Measurements from ENCODE around the gene ADCYAP1R1.

Gene ADCYAP1R1

DNA sequence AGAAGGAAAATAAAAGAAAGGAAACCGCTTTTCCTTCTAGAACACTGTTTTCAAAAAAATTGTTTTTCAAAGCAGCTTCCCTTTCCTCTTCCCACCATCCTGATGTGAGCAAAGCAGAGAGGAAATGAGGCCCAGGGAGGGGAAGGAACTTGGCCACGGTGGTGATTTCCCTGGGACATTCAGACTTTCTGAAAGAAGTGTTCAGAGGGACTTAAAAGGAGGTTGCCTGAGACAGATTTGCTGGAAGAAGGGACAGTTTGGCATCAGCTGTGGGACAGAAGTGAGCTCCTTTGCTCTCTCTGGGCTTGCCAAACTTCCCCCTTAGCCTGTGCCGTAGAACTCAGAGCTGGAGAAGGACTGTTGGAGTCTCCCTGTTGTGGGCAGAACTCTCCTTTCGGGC is 30.3 kb downstream of the ADCYAP1R1 start:
- H3K9ac ChIP-seq (ENCODE audit: low read depth, low read length), result no peak overlapping the region
- no peaks in the 10 kb centered on the region for H3K9me3 ChIP-seq (ENCODE audit: insufficient read depth, low read length, severe bottlenecking)
- DNase-seq, result no peak
- H3K4me3 ChIP-seq (ENCODE audit: low read depth in 1 of 2, low read length in 2 of 2), result no peak overlapping the region
- H2AFZ ChIP-seq (ENCODE audit: low read depth, low read length), result no peak overlapping the region
- H4K20me1 ChIP-seq (ENCODE audit: insufficient read depth, low read length), result no peaks in the 10 kb centered on the region; the same call in 1 of the 2 replicates
- TF ChIP-seq EZH2 (IDR thresholded peaks at IDR 0.05; ENCODE audit: borderline replicate concordance, low read depth, low read length, severe bottlenecking), result no peak
- TF ChIP-seq, protein P1, sequence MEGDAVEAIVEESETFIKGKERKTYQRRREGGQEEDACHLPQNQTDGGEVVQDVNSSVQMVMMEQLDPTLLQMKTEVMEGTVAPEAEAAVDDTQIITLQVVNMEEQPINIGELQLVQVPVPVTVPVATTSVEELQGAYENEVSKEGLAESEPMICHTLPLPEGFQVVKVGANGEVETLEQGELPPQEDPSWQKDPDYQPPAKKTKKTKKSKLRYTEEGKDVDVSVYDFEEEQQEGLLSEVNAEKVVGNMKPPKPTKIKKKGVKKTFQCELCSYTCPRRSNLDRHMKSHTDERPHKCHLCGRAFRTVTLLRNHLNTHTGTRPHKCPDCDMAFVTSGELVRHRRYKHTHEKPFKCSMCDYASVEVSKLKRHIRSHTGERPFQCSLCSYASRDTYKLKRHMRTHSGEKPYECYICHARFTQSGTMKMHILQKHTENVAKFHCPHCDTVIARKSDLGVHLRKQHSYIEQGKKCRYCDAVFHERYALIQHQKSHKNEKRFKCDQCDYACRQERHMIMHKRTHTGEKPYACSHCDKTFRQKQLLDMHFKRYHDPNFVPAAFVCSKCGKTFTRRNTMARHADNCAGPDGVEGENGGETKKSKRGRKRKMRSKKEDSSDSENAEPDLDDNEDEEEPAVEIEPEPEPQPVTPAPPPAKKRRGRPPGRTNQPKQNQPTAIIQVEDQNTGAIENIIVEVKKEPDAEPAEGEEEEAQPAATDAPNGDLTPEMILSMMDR (IDR thresholded peaks at IDR 0.05; ENCODE audit: borderline replicate concordance, extremely low read depth, low read length, poor library complexity, severe bottlenecking), result no peak
- no peak for ATAC-seq (ENCODE audit: insufficient read depth, low read depth)
- H3K27ac ChIP-seq (ENCODE audit: low read length), result no peak overlapping the region
- no peaks in the 10 kb centered on the region for H3K79me2 ChIP-seq (ENCODE audit: insufficient read depth, low read length)
- no peak overlapping the region for H3K4me2 ChIP-seq (ENCODE audit: insufficient read depth, low read length)
- no peaks in the 10 kb centered on the region for H3K4me1 ChIP-seq (ENCODE audit: insufficient read depth, low read length)
- peaks cover 19% of the 10 kb centered on the region for H3K27me3 ChIP-seq (ENCODE audit: insufficient read depth, low read length, poor library complexity)
- H3K36me3 ChIP-seq (ENCODE audit: insufficient read depth, low read length), result no peaks in the 10 kb centered on the region

DNA sequence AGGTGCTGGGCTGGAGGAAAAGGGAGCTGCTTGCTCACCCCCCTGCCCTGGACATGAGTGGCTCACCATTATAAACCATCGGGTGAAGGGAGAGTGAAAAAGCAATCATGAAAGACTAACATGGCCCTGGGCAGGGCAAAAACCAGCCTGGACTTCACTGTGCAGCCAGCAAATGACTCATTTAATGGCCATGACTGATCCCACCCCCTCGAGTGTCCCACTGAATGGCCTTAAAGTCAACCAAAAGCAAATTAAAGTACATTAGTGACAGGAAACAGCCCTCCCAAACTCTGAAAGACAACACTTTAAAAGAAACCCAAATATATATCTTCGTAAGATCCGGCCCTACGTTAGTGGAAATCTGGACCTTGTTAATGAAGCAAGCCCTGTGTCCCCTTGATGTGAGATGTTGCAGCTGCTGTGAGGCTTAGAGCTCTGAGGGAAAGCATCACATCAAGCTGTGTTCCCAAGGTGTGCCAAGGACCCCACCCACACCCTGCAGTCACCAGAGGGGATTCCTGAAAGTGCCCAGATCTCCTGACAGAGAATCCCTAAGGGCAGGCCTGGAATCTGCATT is 31.2 kb downstream of the ADCYAP1R1 start:
- Histone ChIP-seq H3K9ac (ENCODE audit: low read depth, low read length) (no peak overlapping the region), H3K27ac (ENCODE audit: low read length) (no peak overlapping the region), H3K36me3 (ENCODE audit: insufficient read depth, low read length) (no peaks in the 10 kb centered on the region), H2AFZ (ENCODE audit: low read depth, low read length) (no peak overlapping the region), H3K4me1 (ENCODE audit: insufficient read depth, low read length) (no peaks in the 10 kb centered on the region), H3K4me2 (ENCODE audit: insufficient read depth, low read length) (no peak overlapping the region), H3K4me3 (ENCODE audit: low read depth in 1 of 2, low read length in 2 of 2) (no peak overlapping the region), H3K79me2 (ENCODE audit: insufficient read depth, low read length) (no peaks in the 10 kb centered on the region), H3K9me3 (ENCODE audit: insufficient read depth, low read length, severe bottlenecking) (no peaks in the 10 kb centered on the region), H4K20me1 (ENCODE audit: insufficient read depth, low read length) (no peaks in the 10 kb centered on the region), H3K27me3 (ENCODE audit: insufficient read depth, low read length, poor library complexity) (peaks cover 19% of the 10 kb centered on the region)
- no peak for DNase-seq
- TF ChIP-seq, protein P1 (IDR thresholded peaks at IDR 0.05; ENCODE audit: borderline replicate concordance, extremely low read depth, low read length, poor library complexity, severe bottlenecking), result no peak
- TF ChIP-seq EZH2 (IDR thresholded peaks at IDR 0.05; ENCODE audit: borderline replicate concordance, low read depth, low read length, severe bottlenecking), result no peak
- no peak for ATAC-seq (ENCODE audit: insufficient read depth, low read depth)

DNA sequence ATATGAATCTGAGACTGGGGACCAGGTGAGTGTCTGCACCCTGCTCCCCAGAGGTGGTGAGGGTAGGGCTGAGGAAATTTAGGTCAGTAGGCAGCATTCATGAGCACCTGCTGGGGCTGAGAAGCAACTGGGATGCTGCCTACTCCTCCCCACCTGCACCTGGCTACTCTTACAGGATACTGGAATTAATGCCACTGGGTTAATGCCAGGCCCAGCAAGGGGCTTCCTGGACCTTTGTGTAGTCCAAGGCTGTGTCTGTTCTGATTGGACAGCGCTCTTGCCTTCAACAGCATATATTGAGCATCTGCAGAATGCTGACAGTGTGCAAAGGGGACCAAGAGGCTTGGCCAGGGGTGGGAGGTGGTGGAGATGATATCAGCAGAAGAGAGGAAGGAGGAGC is 32.1 kb downstream of the ADCYAP1R1 start:
- H2AFZ ChIP-seq (ENCODE audit: low read depth, low read length), result no peak overlapping the region
- no peak for ATAC-seq (ENCODE audit: insufficient read depth, low read depth)
- H3K27ac ChIP-seq (ENCODE audit: low read length), result no peak overlapping the region
- DNase-seq, result no peak
- no peaks in the 10 kb centered on the region for H3K9me3 ChIP-seq (ENCODE audit: insufficient read depth, low read length, severe bottlenecking)
- no peak overlapping the region for H3K4me2 ChIP-seq (ENCODE audit: insufficient read depth, low read length)
- no peaks in the 10 kb centered on the region for H3K36me3 ChIP-seq (ENCODE audit: insufficient read depth, low read length)
- H4K20me1 ChIP-seq (ENCODE audit: insufficient read depth, low read length), result no peaks in the 10 kb centered on the region
- no peak overlapping the region for H3K9ac ChIP-seq (ENCODE audit: low read depth, low read length)
- peaks cover 14% of the 10 kb centered on the region for H3K27me3 ChIP-seq (ENCODE audit: insufficient read depth, low read length, poor library complexity)
- TF ChIP-seq, protein P1 (IDR thresholded peaks at IDR 0.05; ENCODE audit: borderline replicate concordance, extremely low read depth, low read length, poor library complexity, severe bottlenecking), result no peak
- H3K79me2 ChIP-seq (ENCODE audit: insufficient read depth, low read length), result no peaks in the 10 kb centered on the region
- no peaks in the 10 kb centered on the region for H3K4me1 ChIP-seq (ENCODE audit: insufficient read depth, low read length)
- H3K4me3 ChIP-seq (ENCODE audit: low read depth in 1 of 2, low read length in 2 of 2), result no peak overlapping the region

DNA sequence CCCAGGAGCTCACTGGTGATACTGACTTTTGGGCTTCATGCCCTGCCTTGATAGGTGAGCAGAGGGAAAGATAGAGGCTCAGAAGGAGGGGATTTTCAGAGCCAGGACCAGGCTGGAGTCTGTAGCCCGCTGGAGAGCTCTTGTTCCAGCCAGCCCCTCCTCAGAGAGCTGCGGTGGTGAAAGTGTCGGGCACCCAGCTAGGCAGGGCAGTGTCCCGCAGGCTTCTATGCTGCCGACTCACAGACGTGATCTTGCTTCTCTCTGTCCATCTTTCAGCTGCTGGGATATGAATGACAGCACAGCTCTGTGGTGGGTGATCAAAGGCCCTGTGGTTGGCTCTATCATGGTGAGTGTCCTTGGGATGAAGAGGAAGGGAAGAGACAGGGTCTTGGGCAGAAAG is 35.2 kb downstream of the ADCYAP1R1 start:
- H3K9me3 ChIP-seq (ENCODE audit: insufficient read depth, low read length, severe bottlenecking), result no peaks in the 10 kb centered on the region
- no peak overlapping the region for H2AFZ ChIP-seq (ENCODE audit: low read depth, low read length)
- DNase-seq, result no peak
- peaks cover 2% of the 10 kb centered on the region for H3K27me3 ChIP-seq (ENCODE audit: insufficient read depth, low read length, poor library complexity)
- ATAC-seq (ENCODE audit: insufficient read depth, low read depth), result no peak
- TF ChIP-seq, protein P1 (IDR thresholded peaks at IDR 0.05; ENCODE audit: borderline replicate concordance, extremely low read depth, low read length, poor library complexity, severe bottlenecking), result no peak
- TF ChIP-seq EZH2 (IDR thresholded peaks at IDR 0.05; ENCODE audit: borderline replicate concordance, low read depth, low read length, severe bottlenecking), result no peak
- H3K4me3 ChIP-seq (ENCODE audit: low read depth in 1 of 2, low read length in 2 of 2), result no peak overlapping the region
- no peak overlapping the region for H3K9ac ChIP-seq (ENCODE audit: low read depth, low read length)
- no peaks in the 10 kb centered on the region for H4K20me1 ChIP-seq (ENCODE audit: insufficient read depth, low read length)
- H3K36me3 ChIP-seq (ENCODE audit: insufficient read depth, low read length), result no peaks in the 10 kb centered on the region
- no peaks in the 10 kb centered on the region for H3K79me2 ChIP-seq (ENCODE audit: insufficient read depth, low read length)
- no peak overlapping the region for H3K27ac ChIP-seq (ENCODE audit: low read length)
- H3K4me1 ChIP-seq (ENCODE audit: insufficient read depth, low read length), result no peaks in the 10 kb centered on the region
- H3K4me2 ChIP-seq (ENCODE audit: insufficient read depth, low read length), result no peak overlapping the region
